DND-41 (cell line): ENCODE results near the gene RCAN2.

Source experiments
- ATAC-seq: fragments of 200-7000 bp; cut with Tn5 transposase; 3 replicates; pipeline ENCODE4 v1.9.1; 2021; ENCODE audit warnings: low read depth; ENCODE audit not compliant: insufficient read depth
- DNase-seq: peaks from one replicate; pipeline ENCODE4 v3.0.0-alpha.2; 2020
- H2AFZ ChIP-seq: 2 replicates; pipeline ENCODE4 v1.6.0; 2012; ENCODE audit warnings: low read depth, low read length
- H3K27ac ChIP-seq: 2 replicates; pipeline ENCODE4 v1.5.1; 2012; ENCODE audit warnings: low read length, inconsistent platforms
- H3K27me3 ChIP-seq: fragments of 200-600 bp; sonication (generic); 2 replicates; pipeline ENCODE4 v1.6.0; 2012; ENCODE audit warnings: low read length, mild to moderate bottlenecking, inconsistent platforms; ENCODE audit not compliant: insufficient read depth, poor library complexity
- H3K36me3 ChIP-seq: 2 replicates; pipeline ENCODE4 v1.5.1; 2012; ENCODE audit warnings: low read length, inconsistent platforms; ENCODE audit not compliant: insufficient read depth
- H3K4me1 ChIP-seq: 2 replicates; pipeline ENCODE4 v1.5.1; 2012; ENCODE audit warnings: mild to moderate bottlenecking, low read length; ENCODE audit not compliant: insufficient read depth
- H3K4me2 ChIP-seq: 2 replicates; pipeline ENCODE4 v1.6.0; 2012; ENCODE audit warnings: mild to moderate bottlenecking, moderate library complexity, low read length, inconsistent platforms; ENCODE audit not compliant: insufficient read depth
- H3K4me3 ChIP-seq, 2 experiments: fragments of 200-600 bp in 1 of 2; shearing (Covaris generic) in 1 of 2; 2 replicates each; pipeline ENCODE4 v1.5.1; 2012 to 2016; ENCODE audit warnings: inconsistent platforms in 2 of 2, low read length in 2 of 2, mild to moderate bottlenecking in 2 of 2, low read depth in 1 of 2, moderate library complexity in 1 of 2
- H3K79me2 ChIP-seq: 2 replicates; pipeline ENCODE4 v1.6.0; 2012; ENCODE audit warnings: low read length, inconsistent platforms; ENCODE audit not compliant: insufficient read depth
- H3K9ac ChIP-seq: 2 replicates; pipeline ENCODE4 v1.6.0; 2012; ENCODE audit warnings: low read depth, mild to moderate bottlenecking, inconsistent platforms, low read length, moderate library complexity
- H3K9me3 ChIP-seq: 2 replicates; pipeline ENCODE4 v1.5.1; 2012; ENCODE audit warnings: low read length, moderate library complexity, mild to moderate bottlenecking, inconsistent platforms; ENCODE audit not compliant: insufficient read depth, severe bottlenecking
- H4K20me1 ChIP-seq: 2 replicates; pipeline ENCODE4 v1.6.0; 2012; ENCODE audit warnings: low read length; ENCODE audit not compliant: insufficient read depth
- EZH2 ChIP-seq: IDR thresholded peaks from 3 replicates; pipeline ENCODE4 v1.6.1; 2012; ENCODE audit warnings: borderline replicate concordance, low read depth, mild to moderate bottlenecking, moderate library complexity, low read length, inconsistent platforms; ENCODE audit not compliant: severe bottlenecking
- TF ChIP-seq, protein P1 (sequence below): IDR thresholded peaks from 2 replicates; pipeline ENCODE4 v1.5.1; 2012; ENCODE audit warnings: borderline replicate concordance, low read length, moderate library complexity, mild to moderate bottlenecking; ENCODE audit not compliant: poor library complexity, severe bottlenecking; ENCODE audit errors: extremely low read depth

Gene RCAN2

DNA sequence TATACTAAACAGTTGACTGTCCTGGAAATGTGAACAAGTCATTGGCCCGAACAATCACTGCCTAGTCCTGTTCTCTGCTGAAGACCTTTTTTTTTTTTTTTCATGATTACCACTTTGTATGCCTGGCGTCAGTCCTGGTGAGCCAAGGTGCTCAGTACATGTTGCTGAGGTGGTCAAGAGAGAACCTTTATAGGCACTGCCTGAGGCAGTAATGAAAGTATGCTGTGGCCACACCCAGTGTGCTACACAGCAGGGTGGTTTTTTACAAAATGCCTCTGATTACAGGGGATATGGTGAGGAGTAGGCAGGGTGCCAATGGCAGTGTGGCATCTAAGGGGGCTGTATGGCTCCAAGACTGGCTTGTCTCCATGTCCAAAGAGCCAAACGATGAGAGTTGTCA, 185.4 kb downstream of the RCAN2 start:
- Histone ChIP-seq H3K4me1 (no peaks in the 10 kb centered on the region), H3K27me3 (peaks cover 3% of the 10 kb centered on the region), H3K27ac (no peak overlapping the region), H4K20me1 (no peaks in the 10 kb centered on the region), H3K4me3 (no peak overlapping the region), H3K4me2 (no peak overlapping the region), H2AFZ (no peak overlapping the region), H3K9me3 (no peaks in the 10 kb centered on the region), H3K36me3 (no peaks in the 10 kb centered on the region), H3K79me2 (no peaks in the 10 kb centered on the region), H3K9ac (no peak overlapping the region)
- ATAC-seq (no peak), DNase-seq (no peak)
- no peak for TF ChIP-seq EZH2
- TF ChIP-seq, protein P1, sequence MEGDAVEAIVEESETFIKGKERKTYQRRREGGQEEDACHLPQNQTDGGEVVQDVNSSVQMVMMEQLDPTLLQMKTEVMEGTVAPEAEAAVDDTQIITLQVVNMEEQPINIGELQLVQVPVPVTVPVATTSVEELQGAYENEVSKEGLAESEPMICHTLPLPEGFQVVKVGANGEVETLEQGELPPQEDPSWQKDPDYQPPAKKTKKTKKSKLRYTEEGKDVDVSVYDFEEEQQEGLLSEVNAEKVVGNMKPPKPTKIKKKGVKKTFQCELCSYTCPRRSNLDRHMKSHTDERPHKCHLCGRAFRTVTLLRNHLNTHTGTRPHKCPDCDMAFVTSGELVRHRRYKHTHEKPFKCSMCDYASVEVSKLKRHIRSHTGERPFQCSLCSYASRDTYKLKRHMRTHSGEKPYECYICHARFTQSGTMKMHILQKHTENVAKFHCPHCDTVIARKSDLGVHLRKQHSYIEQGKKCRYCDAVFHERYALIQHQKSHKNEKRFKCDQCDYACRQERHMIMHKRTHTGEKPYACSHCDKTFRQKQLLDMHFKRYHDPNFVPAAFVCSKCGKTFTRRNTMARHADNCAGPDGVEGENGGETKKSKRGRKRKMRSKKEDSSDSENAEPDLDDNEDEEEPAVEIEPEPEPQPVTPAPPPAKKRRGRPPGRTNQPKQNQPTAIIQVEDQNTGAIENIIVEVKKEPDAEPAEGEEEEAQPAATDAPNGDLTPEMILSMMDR: no peak

DNA sequence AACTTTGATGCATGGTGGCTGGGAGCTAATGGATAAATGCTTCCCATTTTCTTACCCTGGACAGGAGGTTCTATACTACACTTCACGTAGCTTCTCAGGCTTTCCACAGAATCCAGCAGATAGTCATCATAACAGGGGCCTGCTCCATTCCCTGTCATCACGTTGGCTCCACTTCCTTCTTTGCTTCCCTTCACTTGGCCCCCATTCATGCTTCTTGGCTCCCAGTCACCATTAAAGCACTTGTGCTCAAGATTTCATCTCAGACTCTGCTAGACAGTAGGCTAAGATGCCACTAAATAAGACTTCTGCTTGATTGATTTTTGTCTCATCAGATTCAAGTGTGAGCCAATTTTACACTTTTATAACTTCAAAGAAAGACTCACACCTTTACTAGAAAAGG, 186.0 kb downstream of the RCAN2 start:
- Histone ChIP-seq H3K4me1 (no peaks in the 10 kb centered on the region), H3K79me2 (no peaks in the 10 kb centered on the region), H3K9ac (no peak overlapping the region), H3K4me3 (no peak overlapping the region), H3K36me3 (no peaks in the 10 kb centered on the region), H3K27ac (no peak overlapping the region), H3K4me2 (no peak overlapping the region), H3K27me3 (peaks cover 3% of the 10 kb centered on the region), H3K9me3 (no peaks in the 10 kb centered on the region), H2AFZ (no peak overlapping the region), H4K20me1 (no peaks in the 10 kb centered on the region)
- TF ChIP-seq EZH2: no peak
- TF ChIP-seq, protein P1: no peak
- ATAC-seq (no peak), DNase-seq (no peak)

DNA sequence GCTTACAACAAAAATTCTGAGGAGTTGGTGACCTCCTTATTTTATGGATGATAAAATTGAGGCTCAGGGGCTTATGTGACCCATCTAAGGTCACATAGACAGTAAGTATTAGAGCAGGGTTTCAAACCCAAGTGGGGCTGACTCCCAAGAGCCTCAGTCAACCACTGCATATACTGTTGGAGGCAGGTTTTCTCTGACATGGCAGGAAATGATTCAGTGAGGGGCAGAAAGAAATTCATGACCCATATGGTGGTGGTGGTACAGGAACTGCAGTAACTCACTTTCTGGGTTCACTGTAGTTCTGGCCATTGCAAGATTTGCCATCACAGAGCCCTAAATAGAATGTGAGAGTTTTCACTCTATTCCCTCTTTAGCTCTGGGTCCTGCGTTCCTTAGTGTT, 188.4 kb downstream of the RCAN2 start:
- no peak for DNase-seq
- Histone ChIP-seq H3K9ac (no peak overlapping the region), H3K27me3 (peaks cover 3% of the 10 kb centered on the region), H3K36me3 (no peaks in the 10 kb centered on the region), H2AFZ (no peak overlapping the region), H3K4me3 (no peak overlapping the region), H3K4me2 (no peak overlapping the region), H3K4me1 (no peaks in the 10 kb centered on the region), H3K9me3 (no peaks in the 10 kb centered on the region), H3K27ac (no peak overlapping the region), H4K20me1 (no peaks in the 10 kb centered on the region), H3K79me2 (no peaks in the 10 kb centered on the region)
- no peak for TF ChIP-seq EZH2
- TF ChIP-seq, protein P1: no peak
- ATAC-seq: no peak

DNA sequence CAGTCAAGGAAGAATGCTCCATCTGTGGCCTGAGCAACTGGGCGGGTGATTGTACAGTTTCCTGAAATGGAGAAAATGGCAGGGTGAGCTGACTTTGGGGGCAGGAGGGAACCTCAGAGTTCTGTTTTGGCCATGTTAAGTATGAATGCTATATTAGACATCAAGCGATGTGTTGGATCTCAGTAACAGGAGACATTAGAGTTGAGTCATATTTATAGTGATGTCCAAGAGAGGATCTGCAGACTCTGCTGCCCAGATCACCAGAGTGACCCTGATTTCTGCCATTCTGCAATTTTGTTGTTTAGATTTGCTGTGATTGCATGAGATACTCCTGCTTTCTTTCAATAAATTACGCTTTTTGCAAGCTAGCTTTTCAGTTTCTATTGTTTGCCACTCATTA, 189.1 kb downstream of the RCAN2 start:
- H3K4me3 ChIP-seq: no peak overlapping the region
- ATAC-seq: no peak
- no peak overlapping the region for H3K4me2 ChIP-seq
- no peaks in the 10 kb centered on the region for H3K9me3 ChIP-seq
- no peak for DNase-seq
- peaks cover 6% of the 10 kb centered on the region for H3K27me3 ChIP-seq
- no peaks in the 10 kb centered on the region for H3K36me3 ChIP-seq
- no peak overlapping the region for H3K27ac ChIP-seq
- H3K9ac ChIP-seq: no peak overlapping the region
- no peaks in the 10 kb centered on the region for H3K79me2 ChIP-seq
- no peak overlapping the region for H2AFZ ChIP-seq
- no peaks in the 10 kb centered on the region for H3K4me1 ChIP-seq
- H4K20me1 ChIP-seq: no peaks in the 10 kb centered on the region
- TF ChIP-seq EZH2: no peak
- TF ChIP-seq, protein P1: no peak
